HCT116 (cell line): Measurements from ENCODE around the gene AEBP2.

ENCODE experiments used
- MAX ChIP-seq: IDR thresholded peaks from 2 replicates; pipeline ENCODE4 v1.6.1; 2012
- POLR2AphosphoS5 ChIP-seq: IDR thresholded peaks from 2 replicates; pipeline ENCODE4 v1.6.1; 2011; ENCODE audit warnings: mild to moderate bottlenecking, low read depth, low read length, moderate library complexity
- SP1 ChIP-seq: IDR thresholded peaks from 2 replicates; pipeline ENCODE4 v1.6.1; 2012; ENCODE audit warnings: low read depth
- TCF7L2 ChIP-seq: IDR thresholded peaks from 2 replicates; pipeline ENCODE4 v1.7.0; 2011; ENCODE audit warnings: borderline replicate concordance, inconsistent platforms; ENCODE audit not compliant: insufficient read depth, insufficient read length; ENCODE audit errors: extremely low read depth

- TF ChIP-seq MAX (no peak), TCF7L2 (no peak), POLR2AphosphoS5 (no peak), SP1 (no peak)
Observed at GRCh38 chr12:19489168-19489567, 49.9 kb downstream of the AEBP2 start.
